HG03571 (cell line): ENCODE measurements around the gene NUTF2.

ENCODE experiments used
- ATAC-seq: cut with Tn5 transposase; IDR thresholded peaks from one replicate; pipeline ENCODE4 v1.9.1; 2021; ENCODE audit not compliant: unreplicated experiment

NUTF2 gene

DNA sequence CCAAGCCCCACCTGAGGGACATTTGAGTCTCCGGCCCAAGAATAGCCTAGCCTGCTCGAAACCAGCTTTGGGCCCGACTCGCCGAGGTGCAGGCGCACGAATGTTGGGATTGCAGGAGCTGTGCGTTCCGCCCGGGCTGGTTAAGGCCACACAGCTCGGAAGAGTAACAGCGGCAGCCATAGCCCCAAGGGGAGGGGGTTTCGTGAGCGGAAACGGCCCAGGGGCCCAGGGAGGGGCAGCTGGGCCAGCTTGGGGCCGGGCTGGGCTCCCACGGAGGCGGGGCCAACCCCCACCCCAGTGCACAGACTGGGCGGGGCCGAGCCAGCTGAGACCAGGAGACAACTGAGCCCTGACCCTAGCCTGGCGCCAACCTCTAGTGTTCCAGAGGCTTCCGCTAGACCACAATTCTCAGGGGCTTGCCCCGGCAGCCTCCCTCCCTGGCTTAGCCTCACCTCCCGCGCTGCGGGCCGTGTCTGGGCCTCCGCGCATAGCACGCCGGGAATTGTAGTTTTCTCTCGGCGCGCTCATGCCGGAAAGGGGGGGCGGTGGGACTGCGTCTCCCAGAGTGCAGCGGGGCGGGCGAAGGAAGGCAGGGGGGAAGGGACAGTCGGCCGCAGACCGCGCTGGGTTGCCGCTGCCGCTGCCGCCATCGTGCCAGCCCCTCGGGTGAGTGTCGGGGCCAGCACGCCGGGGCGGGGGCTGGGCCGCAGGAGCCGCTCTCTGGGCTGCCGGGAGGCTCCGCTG is at the start of gene NUTF2:
NUTF2 (plus strand) TSS at position 614 of the 744 bp plus-strand sequence. CDS start 18,198 bp downstream, outside the sequence.
- ATAC-seq = peak; percentile 54

DNA sequence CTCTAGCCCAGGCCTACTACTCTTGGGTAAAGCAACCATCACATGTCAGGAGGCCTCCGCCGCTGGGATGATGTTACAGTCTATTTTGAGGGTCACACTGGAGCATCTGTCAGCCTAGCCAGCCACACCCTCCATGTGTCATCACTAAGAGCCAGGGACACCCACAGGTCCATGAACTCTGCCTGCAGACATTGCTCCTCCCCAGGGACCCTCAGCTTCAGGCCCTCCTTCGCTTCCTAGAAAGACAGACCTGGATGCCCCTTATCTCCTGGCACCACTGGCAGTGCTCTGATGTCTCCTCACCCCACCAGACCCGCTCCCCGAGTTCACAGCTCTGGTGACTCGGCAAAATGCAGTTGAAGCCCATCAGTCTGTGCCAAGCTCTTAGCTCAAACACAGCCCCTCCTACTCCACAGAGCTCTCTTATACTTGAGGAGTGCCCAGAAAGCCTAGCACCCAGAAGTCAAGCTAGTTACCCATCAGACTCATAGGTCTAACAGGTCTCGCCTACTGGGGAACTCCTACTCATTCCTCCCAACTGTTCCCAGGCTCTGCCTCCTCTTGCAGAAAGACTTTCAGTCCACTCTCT is 46.3 kb upstream of the NUTF2 start:
- ATAC-seq = no peak

DNA sequence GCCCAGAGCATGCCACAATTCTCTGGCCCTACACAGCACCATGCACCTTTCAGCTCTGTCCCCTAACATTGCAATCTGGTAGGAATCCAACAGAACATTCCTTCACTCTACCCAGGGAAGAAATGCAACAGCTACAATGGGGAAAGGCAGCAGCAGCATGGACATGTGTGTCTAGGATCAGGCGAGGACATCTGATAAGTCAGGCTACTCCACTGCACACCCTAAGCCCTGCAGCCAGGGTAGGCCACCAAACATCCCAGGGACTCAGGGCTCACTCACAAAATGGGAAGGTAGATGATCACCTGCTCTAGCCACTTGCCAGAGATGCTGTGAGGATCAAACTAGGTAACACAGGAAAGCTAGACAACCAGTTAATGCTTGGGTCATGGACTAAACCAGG is 45.5 kb upstream of the NUTF2 start:
- ATAC-seq = no peak

DNA sequence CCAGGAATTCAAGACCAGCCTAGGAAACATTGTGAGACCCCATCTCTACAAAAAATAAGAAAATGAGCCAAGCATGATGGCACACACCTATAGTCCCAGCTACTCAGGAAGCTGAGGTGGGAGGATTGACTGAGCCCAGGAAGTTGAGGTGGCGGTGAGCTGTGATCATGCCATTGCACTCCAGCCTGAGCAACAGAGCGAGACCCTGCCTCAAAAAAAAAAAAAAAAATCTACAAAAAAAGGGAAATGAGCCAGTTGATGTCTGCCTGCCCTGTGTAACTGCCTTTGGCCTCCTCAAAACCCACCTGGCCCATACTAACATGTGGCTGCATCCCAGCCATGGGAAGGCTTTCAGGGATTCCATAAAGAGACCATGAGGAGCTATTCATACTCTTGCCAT is 44.9 kb upstream of the NUTF2 start:
- no peak for ATAC-seq

DNA sequence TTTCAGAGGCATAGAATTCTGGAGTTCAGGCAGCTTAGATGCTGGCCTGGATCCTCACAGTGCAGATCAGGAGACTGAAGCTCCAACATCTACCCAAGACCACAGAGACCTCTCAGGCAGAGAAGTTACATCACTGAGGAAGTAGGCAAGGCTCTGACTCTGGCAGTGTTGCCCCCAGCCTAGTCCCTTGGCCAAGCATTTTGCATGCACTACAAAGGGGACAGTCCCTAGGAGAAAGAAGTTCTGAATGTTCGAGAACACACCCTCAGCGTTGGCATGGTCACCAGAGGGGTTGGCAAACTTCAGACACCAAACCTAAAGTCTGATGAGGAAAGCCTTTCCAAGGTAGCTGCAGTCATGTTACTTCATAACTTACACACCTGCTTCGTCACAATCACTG is 42.8 kb upstream of the NUTF2 start:
- ATAC-seq = no peak

DNA sequence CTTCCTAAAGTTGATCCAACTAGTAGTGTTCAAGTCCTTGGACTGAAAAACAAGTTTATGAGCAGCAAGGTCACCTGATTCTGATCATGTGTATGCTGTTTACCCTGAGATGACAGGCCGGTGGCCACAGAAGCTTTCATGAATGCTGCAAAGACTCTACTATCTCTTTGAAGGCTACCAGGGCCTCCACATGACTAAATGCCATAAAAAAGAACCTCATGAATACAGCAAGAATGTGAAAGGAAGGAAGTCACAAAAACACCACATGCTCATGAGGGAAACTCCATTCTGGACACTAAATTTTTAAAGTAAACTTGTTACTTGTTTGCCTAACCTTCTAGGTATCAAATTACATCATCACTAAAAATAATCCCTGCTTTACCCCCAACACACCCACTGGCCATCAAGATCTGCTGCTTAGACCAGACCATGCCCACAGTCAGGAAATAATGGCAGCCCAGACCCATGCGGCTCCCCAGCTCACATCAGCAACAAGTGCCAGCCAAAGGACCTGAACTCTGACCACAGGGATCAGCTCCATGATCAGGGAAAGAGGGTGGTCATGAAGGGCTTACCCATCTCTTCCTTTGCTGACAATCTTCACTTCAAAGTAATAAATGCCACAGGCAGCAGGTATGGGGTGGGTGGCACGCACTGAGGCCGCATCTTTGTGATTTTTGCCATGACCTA is 41.7 kb upstream of the NUTF2 start:
- no peak for ATAC-seq

DNA sequence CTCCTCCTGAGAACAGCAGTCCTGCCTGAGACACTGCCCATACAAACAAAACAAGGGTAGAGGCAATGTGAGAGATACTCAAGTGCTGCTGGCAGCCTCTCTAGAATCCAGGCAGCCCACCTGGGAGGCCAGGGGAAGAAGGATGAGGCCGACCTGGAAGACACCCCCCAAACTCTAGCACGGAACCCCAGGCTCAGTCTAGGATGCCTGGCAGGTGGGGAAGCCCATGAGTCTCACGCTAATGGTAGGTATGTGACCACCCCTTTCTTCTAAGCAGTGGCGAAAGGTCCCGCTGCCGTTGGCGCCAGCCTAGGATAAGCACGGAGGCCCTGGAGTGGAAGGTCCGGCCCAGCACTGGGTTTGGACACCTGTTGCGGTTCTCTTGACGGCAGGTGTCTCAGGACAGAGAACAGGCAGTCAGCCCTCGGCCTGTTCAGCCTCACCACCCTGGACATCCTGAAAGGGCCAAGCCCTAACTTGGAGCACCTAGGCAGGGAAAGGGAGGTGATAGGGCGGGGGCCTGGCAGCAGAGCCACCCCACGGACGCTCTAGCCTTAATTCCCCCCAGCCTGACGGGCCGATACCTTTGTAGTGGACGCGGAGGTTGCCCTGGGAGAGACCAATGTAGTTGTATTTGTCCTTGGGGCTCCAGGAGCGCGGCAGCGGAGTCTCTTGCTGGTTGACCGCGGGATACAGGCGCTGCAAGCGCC is 40.9 kb upstream of the NUTF2 start:
- ATAC-seq = peak; percentile 1

DNA sequence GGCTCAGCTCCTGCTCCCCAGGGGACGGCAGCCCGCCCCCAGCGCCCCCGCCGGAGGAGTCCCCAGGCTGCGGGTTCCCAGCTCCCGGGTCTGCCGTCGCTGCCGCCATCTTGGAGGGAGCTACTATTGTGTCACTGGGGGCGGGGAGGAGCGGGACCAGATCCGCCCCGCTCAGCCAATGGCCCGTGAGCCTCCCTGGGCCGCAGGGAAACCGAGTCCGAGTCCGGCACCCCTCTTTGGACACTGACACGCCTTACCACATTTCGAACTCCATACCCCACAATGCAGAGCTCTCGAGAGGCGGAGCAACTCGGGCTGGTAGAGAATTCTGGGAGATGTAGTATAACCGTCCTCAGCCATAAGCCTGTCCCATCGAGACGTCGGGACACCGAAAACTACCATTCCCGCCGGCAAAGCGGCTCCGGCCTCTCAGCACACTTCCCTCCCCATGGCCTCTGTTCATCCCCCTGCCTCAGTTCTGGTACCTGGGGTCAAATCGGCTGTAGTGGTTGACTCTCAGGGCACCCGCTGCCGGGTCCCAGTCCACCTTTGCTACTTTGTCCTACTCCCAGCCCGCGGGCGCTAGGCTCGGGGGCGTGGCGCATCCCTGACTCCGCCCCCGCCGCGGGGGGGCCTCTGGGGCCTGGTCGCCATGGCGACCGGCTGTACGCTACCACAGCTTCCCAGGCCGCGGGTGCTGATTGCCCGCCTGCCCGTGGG is 40.1 kb upstream of the NUTF2 start, which contains the start of the genes RANBP10 and TSNAXIP1:
RANBP10 (minus strand) TSS at position 133 of the 720 bp plus-strand sequence; CDS start at position 109, 24 bp downstream.
TSNAXIP1 (plus strand) TSS at position 462 of the 720 bp plus-strand sequence. CDS start 261 bp downstream, outside the sequence.
- peak; percentile 88 for ATAC-seq

DNA sequence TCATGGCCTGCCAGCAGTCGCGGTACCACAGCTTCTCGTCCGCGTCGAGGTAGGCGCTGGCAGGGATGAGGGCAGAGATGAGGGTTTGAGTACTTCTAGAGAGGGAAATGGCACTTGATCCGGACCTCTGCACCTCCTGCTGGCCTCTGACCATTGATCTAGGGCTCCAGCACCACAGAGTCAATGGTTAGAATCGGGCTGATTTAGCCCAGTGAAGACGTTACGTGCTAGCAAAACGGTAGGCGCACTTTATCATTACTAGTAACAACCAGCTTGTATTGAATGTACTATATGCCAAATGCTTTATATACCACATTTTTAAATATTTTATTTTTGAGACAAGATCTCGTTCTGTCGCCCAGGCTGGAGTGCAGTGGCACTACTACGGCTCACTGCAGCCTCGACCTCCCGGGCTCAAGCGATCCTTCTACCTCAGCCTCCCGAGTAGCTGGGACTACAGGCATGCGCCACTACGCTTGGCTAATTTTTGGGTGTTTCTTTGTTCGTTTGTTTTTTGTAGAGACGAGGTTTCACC is 39.5 kb upstream of the NUTF2 start:
- no peak for ATAC-seq

DNA sequence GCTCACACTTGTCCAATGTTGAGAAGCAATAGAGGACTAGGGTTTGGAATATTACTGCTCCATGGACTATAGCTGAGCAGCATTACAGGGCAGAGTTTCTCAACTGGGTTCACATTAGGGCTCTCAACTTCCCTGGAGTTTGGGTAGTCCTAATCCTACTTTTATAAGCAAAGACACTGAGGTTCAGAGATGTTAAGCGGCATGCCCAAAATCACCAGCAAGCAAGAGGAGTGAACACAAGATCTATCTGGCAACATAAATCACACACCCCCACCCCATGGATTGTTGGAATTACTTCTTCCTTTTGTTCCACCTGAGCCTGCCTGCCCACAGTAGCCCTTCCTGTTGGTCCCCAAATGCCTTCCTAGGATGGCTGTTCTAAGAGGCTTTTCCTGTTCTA is 34.8 kb upstream of the NUTF2 start:
- no peak for ATAC-seq

DNA sequence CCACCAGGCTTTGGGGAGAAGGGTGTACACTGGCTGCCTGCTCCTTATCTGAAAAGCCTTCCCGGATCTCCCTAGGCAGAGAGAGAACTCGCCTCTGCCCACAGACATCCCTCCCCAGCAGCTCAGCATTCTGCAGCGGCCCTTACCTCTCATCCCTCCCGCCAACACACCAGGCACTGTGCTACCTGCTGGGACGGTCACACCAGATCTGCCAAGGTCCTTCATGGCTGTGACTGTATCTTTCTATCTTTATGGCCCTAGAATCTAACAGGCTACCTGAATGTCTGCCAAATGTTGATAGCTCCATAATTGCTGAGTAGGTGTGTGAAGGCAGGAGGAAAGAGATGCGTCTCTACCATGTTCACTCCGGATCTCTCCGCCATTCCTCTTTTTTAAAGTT is 32.2 kb upstream of the NUTF2 start:
- no peak for ATAC-seq

DNA sequence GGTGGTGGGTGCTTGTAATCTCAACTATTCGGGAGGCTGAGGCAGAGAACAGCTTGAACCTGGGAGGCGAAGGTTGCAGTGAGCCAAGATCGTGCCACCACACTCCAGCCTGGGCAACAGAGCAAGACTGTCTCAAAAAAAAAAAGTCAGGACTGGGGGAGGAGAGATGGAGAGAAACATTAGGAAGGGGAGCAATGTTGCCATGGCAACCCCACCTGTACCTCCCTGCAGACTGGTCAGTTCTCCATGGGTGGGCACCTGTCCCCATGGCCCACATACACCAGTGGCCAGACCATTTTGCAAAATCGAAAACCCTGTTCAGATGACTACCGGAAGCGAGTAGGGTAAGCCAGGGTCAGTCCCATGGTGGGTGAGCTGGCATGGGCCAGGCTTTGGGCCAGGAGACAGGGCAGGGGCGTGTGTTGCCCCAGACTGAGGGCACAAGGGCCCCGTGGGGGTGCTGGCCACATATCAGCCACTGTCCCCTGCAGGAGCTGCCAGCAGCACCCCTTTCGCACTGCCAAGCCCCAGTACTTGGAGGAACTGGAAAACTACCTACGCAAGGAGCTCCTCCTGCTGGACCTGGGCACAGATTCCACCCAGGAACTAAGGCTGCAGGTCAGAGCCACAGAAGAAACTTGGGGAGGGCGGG is 26.0 kb upstream of the NUTF2 start:
- no peak for ATAC-seq

DNA sequence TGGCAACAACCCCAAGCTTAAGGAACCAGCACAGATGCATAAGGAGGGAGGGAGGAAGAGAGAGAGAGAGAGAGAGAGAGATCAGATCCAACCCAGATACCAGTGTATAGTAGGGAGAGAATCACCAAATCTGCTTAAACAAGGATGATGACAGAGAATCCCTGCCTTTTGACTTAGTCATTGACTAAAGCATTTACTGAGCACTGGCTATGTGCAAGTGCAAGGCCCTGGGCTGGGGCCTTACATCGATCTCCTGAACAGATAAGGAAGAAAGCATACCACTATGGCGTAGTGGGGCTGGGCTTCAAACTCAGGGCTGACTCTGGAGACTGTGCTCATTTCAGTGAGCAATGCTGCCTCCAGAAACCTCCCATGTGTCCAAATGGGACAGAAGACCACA is 24.2 kb upstream of the NUTF2 start:
- ATAC-seq = no peak

DNA sequence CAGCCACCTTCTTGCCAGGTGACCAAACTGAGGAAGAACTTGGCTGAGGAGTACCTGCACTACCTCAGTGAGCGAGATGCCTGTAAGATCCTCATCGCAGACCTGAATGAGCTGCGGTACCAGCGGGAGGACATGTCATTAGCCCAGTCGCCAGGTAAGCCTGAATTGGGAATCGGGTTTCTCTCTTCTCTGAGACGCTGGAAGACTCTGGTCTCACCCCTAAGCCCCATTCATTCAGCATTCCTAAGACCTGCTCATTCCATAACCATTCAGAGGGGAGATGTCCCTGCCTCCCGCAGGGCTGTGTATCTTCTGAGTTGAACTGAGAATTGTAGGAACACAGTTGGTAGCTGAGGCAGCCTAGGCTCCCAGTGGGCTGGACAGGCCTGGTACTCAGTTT is 21.6 kb upstream of the NUTF2 start:
- ATAC-seq = no peak

DNA sequence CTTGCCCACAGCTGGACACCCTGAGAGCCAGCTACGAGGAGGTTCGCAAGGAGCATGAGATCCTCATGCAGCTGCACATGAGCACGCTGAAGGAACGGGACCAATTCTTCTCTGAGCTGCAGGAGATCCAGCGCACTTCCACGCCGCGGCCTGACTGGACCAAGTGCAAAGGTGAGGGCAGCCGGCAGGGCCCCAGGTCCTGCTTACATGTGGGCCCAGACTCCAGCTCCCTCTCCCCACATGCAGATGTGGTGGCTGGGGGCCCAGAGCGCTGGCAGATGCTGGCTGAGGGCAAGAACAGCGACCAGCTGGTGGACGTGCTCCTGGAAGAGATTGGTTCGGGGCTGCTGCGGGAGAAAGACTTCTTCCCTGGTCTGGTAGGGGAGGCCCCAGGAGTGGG is 20.8 kb upstream of the NUTF2 start:
- no peak for ATAC-seq

DNA sequence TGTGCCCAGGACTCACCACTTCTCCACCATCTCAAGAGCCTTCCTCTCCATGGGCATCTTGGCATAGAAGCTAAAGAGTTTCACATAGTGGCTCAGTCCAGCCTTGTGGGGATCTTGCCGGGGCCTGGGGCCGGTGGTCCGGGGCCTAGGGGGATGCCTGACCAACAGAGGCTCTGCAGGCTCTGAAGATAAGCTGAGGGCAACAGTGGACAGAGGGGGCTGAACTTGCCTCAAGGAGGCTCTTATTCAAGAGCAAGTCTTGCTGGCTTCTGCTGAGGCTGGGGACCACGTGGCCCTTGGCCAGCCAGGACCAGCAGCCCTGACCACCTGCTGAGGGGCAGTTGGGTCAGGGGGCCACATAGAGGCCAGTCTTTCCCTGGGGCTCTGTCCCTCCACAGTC is 18.1 kb upstream of the NUTF2 start:
- no peak for ATAC-seq

DNA sequence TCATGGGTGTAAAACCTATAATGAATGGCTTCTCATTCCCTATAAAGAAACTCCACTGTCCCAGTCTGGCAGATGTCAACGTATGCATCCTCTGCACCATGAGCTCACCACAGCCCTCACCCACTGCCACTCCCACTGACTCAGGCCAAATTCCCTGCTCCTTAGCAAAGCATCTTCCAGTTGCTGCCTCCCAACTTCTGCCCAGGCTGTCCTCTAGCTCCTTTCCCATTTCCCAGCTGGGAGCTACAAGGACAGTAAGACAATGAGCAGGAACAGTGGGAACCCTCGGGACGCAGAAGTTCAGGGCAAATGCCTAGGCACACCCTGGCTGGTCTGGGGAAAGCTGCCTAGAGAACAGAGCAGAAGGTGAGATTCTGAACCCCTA is 13.7 kb upstream of the NUTF2 start:
- no peak for ATAC-seq

DNA sequence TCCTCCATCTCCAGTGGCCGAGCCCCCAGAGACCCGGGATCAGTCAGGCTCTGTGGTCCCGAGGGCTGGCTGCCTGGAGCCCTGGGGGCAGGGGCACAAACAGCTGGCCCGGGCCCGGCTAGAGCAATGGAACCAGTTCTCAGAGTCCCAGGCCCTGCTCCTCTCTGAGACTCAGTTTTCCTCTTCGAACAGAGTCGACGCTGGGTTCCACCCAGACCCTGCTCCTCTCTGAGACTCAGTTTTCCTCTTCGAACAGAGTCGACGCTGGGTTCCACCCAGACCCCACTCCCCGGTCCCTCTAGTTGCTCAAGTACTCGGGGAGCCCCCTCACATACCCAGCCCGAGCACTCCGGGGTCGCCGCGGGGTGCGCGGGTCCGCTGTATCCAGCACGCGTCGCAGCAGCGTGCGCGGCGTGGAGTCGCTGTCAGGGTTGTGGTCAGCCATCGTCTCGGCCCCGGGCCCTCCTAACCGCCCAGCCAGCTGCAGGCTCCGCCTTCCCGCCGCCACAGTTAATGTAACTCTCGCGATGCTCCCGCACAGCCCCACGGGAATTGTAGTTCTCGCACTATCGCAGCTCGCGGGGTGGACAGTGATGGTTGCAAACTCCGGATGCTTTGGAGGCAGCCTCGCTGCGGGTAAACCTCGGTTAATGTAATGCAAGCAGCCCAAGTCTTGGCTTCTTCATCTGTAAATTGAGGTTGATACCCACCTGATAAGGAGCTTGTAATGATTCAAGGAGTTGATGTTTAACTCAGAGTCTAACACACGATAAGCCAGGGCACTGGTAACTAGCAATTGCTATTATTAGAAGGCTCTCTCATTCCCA is 13.1 kb upstream of the NUTF2 start:
- peak; percentile 98 for ATAC-seq

DNA sequence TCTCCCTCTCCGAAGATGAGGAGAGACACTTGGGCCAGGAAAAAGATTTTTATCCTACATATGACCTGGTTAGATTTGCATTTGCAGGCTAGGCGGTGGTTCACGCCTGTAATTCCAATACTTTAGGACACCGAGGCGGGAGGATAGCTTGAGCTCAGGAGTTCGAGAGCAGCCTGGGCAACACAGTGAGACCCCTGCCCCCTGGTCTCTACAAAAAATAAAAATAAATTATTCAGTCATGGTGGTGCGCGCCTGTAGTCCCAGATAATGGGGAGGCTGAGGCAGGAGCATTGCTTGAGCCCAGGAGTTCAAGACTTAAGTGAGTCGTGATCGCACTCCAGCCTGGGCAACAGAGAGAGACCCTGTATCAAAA is 12.5 kb upstream of the NUTF2 start:
- ATAC-seq = no peak
